WTC11 (cell line): ENCODE results near the gene SAMM50. TPM values are rescaled to one million over a fixed set of nuclear protein-coding genes. Genes with fewer than 3 reads are reported as not detected.

Source experiments
- ATAC-seq: fragments of 200-7000 bp; cut with Tn5 transposase; 2 replicates; pipeline ENCODE4 v1.10.0; 2021; ENCODE audit warnings: mild to moderate bottlenecking, moderate library complexity
- CTCF ChIA-PET: fragments of 300-600 bp; sonication (Branson Sonifier 250); formaldehyde crosslinking; loops from one replicate; lab custom pipeline; 2021; ENCODE audit warnings: antibody characterized with exemption; lab: Charles Lee
- POLR2A ChIA-PET: fragments of 350-600 bp; sonication (Branson Sonifier 250); formaldehyde crosslinking; loops from one replicate; lab custom pipeline; 2021; ENCODE audit warnings: antibody characterized with exemption; lab: Charles Lee
- DNase-seq: peaks from one replicate; pipeline ENCODE4 v3.0.0; 2021; ENCODE audit warnings: low spot score
- H3K27ac Mint-ChIP-seq: 2 replicates; pipeline ENCODE4 v1.8.0; 2021; ENCODE audit warnings: mixed read lengths
- H3K27me3 Mint-ChIP-seq: 2 replicates; pipeline ENCODE4 v1.8.0; 2021; ENCODE audit warnings: low read depth, mild to moderate bottlenecking, moderate library complexity, mixed read lengths
- H3K36me3 Mint-ChIP-seq: 2 replicates; pipeline ENCODE4 v1.8.0; 2021; ENCODE audit warnings: mixed read lengths
- H3K4me1 Mint-ChIP-seq: 2 replicates; pipeline ENCODE4 v1.8.0; 2022; ENCODE audit warnings: mixed read lengths
- H3K4me3 Mint-ChIP-seq: 2 replicates; pipeline ENCODE4 v1.8.0; 2021; ENCODE audit warnings: mild to moderate bottlenecking, moderate library complexity, mixed read lengths
- H3K9me3 Mint-ChIP-seq: 2 replicates; pipeline ENCODE4 v1.8.0; 2021; ENCODE audit warnings: mixed read lengths
- E2F4 ChIP-seq: sonication (generic); formaldehyde crosslinking; IDR thresholded peaks from 2 replicates; pipeline ENCODE4 v1.8.1; 2022; ENCODE audit warnings: low read depth, mild to moderate bottlenecking, moderate library complexity, missing genetic modification reagents, borderline replicate concordance
- ETV6 ChIP-seq: sonication (generic); formaldehyde crosslinking; IDR thresholded peaks from 2 replicates; pipeline ENCODE4 v1.8.1; 2022; ENCODE audit warnings: mild to moderate bottlenecking, missing genetic modification reagents
- FOXP4 ChIP-seq: sonication (generic); formaldehyde crosslinking; IDR thresholded peaks from 2 replicates; pipeline ENCODE4 v1.8.0; 2022; ENCODE audit warnings: mild to moderate bottlenecking, missing genetic modification reagents
- GRHL2 ChIP-seq: fragments of 250-450 bp; sonication (Bioruptor Pico); IDR thresholded peaks from 2 replicates; pipeline ENCODE4 v1.8.0; 2022; ENCODE audit warnings: mild to moderate bottlenecking, moderate library complexity; ENCODE audit not compliant: insufficient replicate concordance, severe bottlenecking
- HMGA2 ChIP-seq: fragments of 250-450 bp; sonication (Bioruptor Pico); IDR thresholded peaks from 2 replicates; pipeline ENCODE4 v1.4.0; 2021; ENCODE audit warnings: mild to moderate bottlenecking, moderate library complexity
- MAX ChIP-seq: sonication (generic); formaldehyde crosslinking; IDR thresholded peaks from 2 replicates; pipeline ENCODE4 v1.8.0; 2022; ENCODE audit warnings: mild to moderate bottlenecking, missing genetic modification reagents
- NR1H2 ChIP-seq: sonication (generic); formaldehyde crosslinking; IDR thresholded peaks from 2 replicates; pipeline ENCODE4 v1.9.0; 2021; ENCODE audit warnings: mild to moderate bottlenecking, moderate library complexity, missing genetic modification reagents
- RELA ChIP-seq: sonication (generic); formaldehyde crosslinking; IDR thresholded peaks from 2 replicates; pipeline ENCODE4 v1.8.1; 2022; ENCODE audit warnings: missing genetic modification reagents, mild to moderate bottlenecking, borderline replicate concordance
- SMAD4 ChIP-seq: sonication (generic); formaldehyde crosslinking; IDR thresholded peaks from 2 replicates; pipeline ENCODE4 v1.8.0; 2022; ENCODE audit warnings: mild to moderate bottlenecking, missing genetic modification reagents
- STAT6 ChIP-seq: sonication (generic); formaldehyde crosslinking; conservative IDR thresholded peaks from 2 replicates; pipeline ENCODE4 v1.8.1; 2023; ENCODE audit warnings: mild to moderate bottlenecking, low read depth, missing genetic modification reagents, moderate library complexity
- TEAD1 ChIP-seq: sonication (generic); formaldehyde crosslinking; IDR thresholded peaks from 2 replicates; pipeline ENCODE4 v1.8.0; 2022; ENCODE audit warnings: mild to moderate bottlenecking, missing genetic modification reagents
- TP53 ChIP-seq: sonication (generic); formaldehyde crosslinking; IDR thresholded peaks from 2 replicates; pipeline ENCODE4 v1.8.1; 2023; ENCODE audit warnings: mild to moderate bottlenecking, missing genetic modification reagents
- ZNF263 ChIP-seq: sonication (generic); formaldehyde crosslinking; IDR thresholded peaks from 2 replicates; pipeline ENCODE4 v1.8.1; 2022; ENCODE audit warnings: low read depth, mild to moderate bottlenecking, moderate library complexity, missing genetic modification reagents
- ZNF416 ChIP-seq: fragments of 250-450 bp; sonication (Bioruptor Pico); IDR thresholded peaks from 2 replicates; pipeline ENCODE4 v1.9.0; 2021; ENCODE audit warnings: mild to moderate bottlenecking, inconsistent platforms
- ZNF512 ChIP-seq: sonication (generic); formaldehyde crosslinking; IDR thresholded peaks from 2 replicates; pipeline ENCODE4 v1.8.1; 2022; ENCODE audit warnings: missing genetic modification reagents, borderline replicate concordance
- ZNF532 ChIP-seq: fragments of 250-450 bp; sonication (Bioruptor Pico); IDR thresholded peaks from 2 replicates; pipeline ENCODE4 v1.9.0; 2021; ENCODE audit warnings: mild to moderate bottlenecking, borderline replicate concordance
- total RNA-seq: library from RNA; stranded (reverse); gene quantifications from 3 replicates; pipeline ENCODE4 v1.2.3, GENCODE V29; 2021

Gene SAMM50
- total RNA-seq, 1 experiment from 2014 or later: 72.1 TPM

GRCh38 chr22:43909708-43910107, 45.5 kb upstream of the SAMM50 start:
- H3K27ac Mint-ChIP-seq: no peak overlapping the region
- TF ChIP-seq TP53 (CRISPR knock-in tag): no peak
- TF ChIP-seq RELA (CRISPR knock-in tag): no peak
- TF ChIP-seq FOXP4 (CRISPR knock-in tag): no peak
- TF ChIP-seq ZNF532 (CRISPR knock-in tag): no peak
- TF ChIP-seq NR1H2 (CRISPR knock-in tag): no peak
- no peak for TF ChIP-seq HMGA2
- TF ChIP-seq ZNF263 (CRISPR knock-in tag): no peak
- TF ChIP-seq STAT6: no peak
- TF ChIP-seq ETV6: no peak
- no peak for TF ChIP-seq ZNF512 (CRISPR knock-in tag)
- TF ChIP-seq SMAD4 (CRISPR knock-in tag): no peak
- TF ChIP-seq E2F4 (CRISPR knock-in tag): no peak
- no peak for TF ChIP-seq GRHL2 (CRISPR knock-in tag)
- TF ChIP-seq TEAD1 (CRISPR knock-in tag): no peak
- TF ChIP-seq ZNF416 (CRISPR knock-in tag): no peak
- no peak for TF ChIP-seq MAX
- peaks cover 11% of the 10 kb centered on the region for H3K4me1 Mint-ChIP-seq
- DNase-seq (no peak), ATAC-seq (no peak)
- H3K27me3 Mint-ChIP-seq: peaks cover 26% of the 10 kb centered on the region
- POLR2A ChIA-PET: no interaction called here
- H3K9me3 Mint-ChIP-seq: peaks cover 15% of the 10 kb centered on the region
- no peaks in the 10 kb centered on the region for H3K36me3 Mint-ChIP-seq
- CTCF ChIA-PET: interaction anchor here (1.4 kb wide), 1 partner anchor 36 kb away, joined by 8 read pairs; no protein-coding TSS in a partner anchor
- no peak overlapping the region for H3K4me3 Mint-ChIP-seq
